Stimulated activated CD8-positive, alpha-beta memory T cell treated with anti-CD3 and anti-CD28 coated beads, Interleukin-15, amount 100 ng/mL, for 24 hours (primary cell): ENCODE data around the gene AXL.
A peak's percentile ranks its signal among the peaks of the same experiment; 100 is the strongest.

ENCODE experiments used
- DNase-seq: peaks from one replicate; pipeline ENCODE4 v3.0.0-alpha.2; 2020; ENCODE audit warnings: low read depth

The AXL gene

GRCh38 chr19:41308450-41309179 is 89.6 kb downstream of the AXL start:
- peak; percentile 97 for DNase-seq

- no peak for DNase-seq
These were observed 90.4 kb downstream of the AXL start for GRCh38 chr19:41309180-41310032.

GRCh38 chr19:41310033-41310831 is 91.2 kb downstream of the AXL start, which contains the start of gene CCDC97:
TSS of gene CCDC97 (plus strand) at chr19:41310172. CDS start at chr19:41310311, 139 bp downstream.
- peak; percentile 70 for DNase-seq

- DNase-seq: no peak
These were observed 92.0 kb downstream of the AXL start for GRCh38 chr19:41311072-41311471.
